Caco-2 (cell line): Measurements from ENCODE around the gene ABLIM2. TPM values are rescaled to one million over a fixed set of nuclear protein-coding genes. Genes with fewer than 3 reads are reported as not detected.

Source experiments
- BruUV-seq: library from RNA; stranded (reverse); fragments of 400-500 nt; replicated peaks from 2 replicates; lab custom pipeline; 2021; lab: Mats Ljungman, UMichigan
- CTCF ChIA-PET: fragments of 300-600 bp; sonication (Branson Sonifier 250); formaldehyde crosslinking; loops from one replicate; lab custom pipeline; 2022; ENCODE audit warnings: antibody characterized with exemption; lab: Charles Lee
- POLR2A ChIA-PET: fragments of 300-600 bp; sonication (Branson Sonifier 250); formaldehyde crosslinking; loops from one replicate; lab custom pipeline; 2022; ENCODE audit warnings: antibody characterized with exemption; lab: Charles Lee
- DNase-seq, 2 experiments: peaks; one replicate each; pipeline versions ENCODE4 v3.0.0 to v3.0.0-alpha.2; 2020 to 2022
- H3K27me3 ChIP-seq: replicated peaks from 2 replicates; pipeline ENCODE4 v1.6.0; 2011; ENCODE audit warnings: low read length; ENCODE audit not compliant: control insufficient read depth, insufficient read depth
- H3K36me3 ChIP-seq: 2 replicates; pipeline ENCODE4 v1.5.1; 2011; ENCODE audit warnings: low read length; ENCODE audit not compliant: control insufficient read depth, insufficient read depth
- H3K4me1 ChIP-seq: fragments of 250-450 bp; sonication (Bioruptor Pico); 2 replicates; pipeline ENCODE4 v1.5.1; 2020; ENCODE audit warnings: mild to moderate bottlenecking
- H3K4me3 ChIP-seq: 2 replicates; pipeline ENCODE4 v1.5.1; 2011; ENCODE audit warnings: low read depth, mild to moderate bottlenecking, control low read depth, low read length
- H3K9me3 ChIP-seq: fragments of 250-450 bp; sonication (Bioruptor Pico); 2 replicates; pipeline ENCODE4 v1.5.1; 2020; ENCODE audit warnings: mild to moderate bottlenecking, moderate library complexity
- H3K27ac Mint-ChIP-seq: one replicate; pipeline ENCODE4 v1.8.0; 2022; ENCODE audit warnings: mixed read lengths; ENCODE audit not compliant: unreplicated experiment
- H3K27me3 Mint-ChIP-seq: one replicate; pipeline ENCODE4 v1.8.0; 2022; ENCODE audit warnings: mixed read lengths; ENCODE audit not compliant: insufficient read depth, unreplicated experiment
- H3K36me3 Mint-ChIP-seq: one replicate; pipeline ENCODE4 v1.8.0; 2022; ENCODE audit warnings: mild to moderate bottlenecking, mixed read lengths; ENCODE audit not compliant: insufficient read depth, unreplicated experiment
- H3K4me1 Mint-ChIP-seq: one replicate; pipeline ENCODE4 v1.8.0; 2022; ENCODE audit warnings: low read depth, mixed read lengths; ENCODE audit not compliant: unreplicated experiment
- H3K4me3 Mint-ChIP-seq: one replicate; pipeline ENCODE4 v1.8.0; 2022; ENCODE audit warnings: mild to moderate bottlenecking, moderate library complexity, mixed read lengths; ENCODE audit not compliant: unreplicated experiment
- H3K9me3 Mint-ChIP-seq: one replicate; pipeline ENCODE4 v1.8.0; 2022; ENCODE audit warnings: mixed read lengths; ENCODE audit not compliant: unreplicated experiment
- CTCF ChIP-seq, 2 experiments: fragments of 200-600 bp in 1 of 2; IDR thresholded peaks; 1 replicate in 1 of 2; 2 replicates in 1 of 2; pipeline versions ENCODE4 v1.5.1 to v1.8.0; 2011 to 2022; ENCODE audit warnings: antibody characterized with exemption in 1 of 2, control low read depth in 1 of 2, inconsistent platforms in 1 of 2, low read depth in 1 of 2, low read length in 1 of 2, mild to moderate bottlenecking in 1 of 2, moderate library complexity in 1 of 2; ENCODE audit not compliant: insufficient read depth in 1 of 2, severe bottlenecking in 1 of 2, unreplicated experiment in 1 of 2
- intact Hi-C: fragments of 100-400 bp; cut with micrococcal nuclease; formaldehyde crosslinking; loops from one replicate; pipeline ENCODE4 v1.10.0; 2022; ENCODE audit not compliant: unreplicated experiment
- total RNA-seq: library from RNA; stranded (reverse); gene quantifications from 2 replicates; pipeline ENCODE4 v1.2.3, GENCODE V29; 2022

Gene ABLIM2
- total RNA-seq, 1 experiment from 2014 or later: 0.23 TPM

- no peaks in the 10 kb centered on the region for H3K27me3 ChIP-seq
- Mint-ChIP-seq H3K4me1 (no peaks in the 10 kb centered on the region), H3K9me3 (no peaks in the 10 kb centered on the region), H3K36me3 (no peaks in the 10 kb centered on the region), H3K27ac (no peak overlapping the region), H3K27me3 (peaks cover 7% of the 10 kb centered on the region), H3K4me3 (no peak overlapping the region)
- no peaks in the 10 kb centered on the region for H3K36me3 ChIP-seq
- H3K4me1 ChIP-seq: no peaks in the 10 kb centered on the region
- no TSS peak for BruUV-seq
- ChIA-PET CTCF (no interaction called here), POLR2A (no interaction called here)
- no peak for TF ChIP-seq CTCF (IDR thresholded peaks at IDR 0.05; ENCODE audit: insufficient read depth in 1 of 2, low read depth in 1 of 2, low read length in 1 of 2, severe bottlenecking in 1 of 2, unreplicated experiment in 1 of 2)
- DNase-seq: no peak
- H3K4me3 ChIP-seq: no peak overlapping the region
- H3K9me3 ChIP-seq: no peaks in the 10 kb centered on the region
- intact Hi-C loops: no loop called here
Observed at GRCh38 chr4:8071766-8072165, 86.8 kb downstream of the ABLIM2 start.

GRCh38 chr4:8070736-8071718 is 87.6 kb downstream of the ABLIM2 start:
- H3K27ac Mint-ChIP-seq: no peak overlapping the region
- peaks cover 7% of the 10 kb centered on the region for H3K27me3 Mint-ChIP-seq
- Histone ChIP-seq H3K4me1 (no peaks in the 10 kb centered on the region), H3K9me3 (no peaks in the 10 kb centered on the region), H3K27me3 (no peaks in the 10 kb centered on the region), H3K4me3 (no peak overlapping the region), H3K36me3 (no peaks in the 10 kb centered on the region)
- no peaks in the 10 kb centered on the region for H3K4me1 Mint-ChIP-seq
- H3K9me3 Mint-ChIP-seq: no peaks in the 10 kb centered on the region
- no peaks in the 10 kb centered on the region for H3K36me3 Mint-ChIP-seq
- no peak overlapping the region for H3K4me3 Mint-ChIP-seq
- ChIA-PET POLR2A (no interaction called here), CTCF (no interaction called here)
- intact Hi-C loops: no loop called here
- BruUV-seq: no TSS peak
- no peak for DNase-seq
- TF ChIP-seq CTCF (IDR thresholded peaks at IDR 0.05; ENCODE audit: insufficient read depth in 1 of 2, low read depth in 1 of 2, low read length in 1 of 2, severe bottlenecking in 1 of 2, unreplicated experiment in 1 of 2): no peak

- Mint-ChIP-seq H3K36me3 (no peaks in the 10 kb centered on the region), H3K27me3 (peaks cover 4% of the 10 kb centered on the region), H3K4me1 (no peaks in the 10 kb centered on the region), H3K27ac (no peak overlapping the region), H3K4me3 (no peak overlapping the region), H3K9me3 (peaks cover 2% of the 10 kb centered on the region)
- no TSS peak for BruUV-seq
- Histone ChIP-seq H3K27me3 (no peaks in the 10 kb centered on the region), H3K9me3 (peaks cover 4% of the 10 kb centered on the region), H3K36me3 (no peaks in the 10 kb centered on the region), H3K4me3 (no peak overlapping the region), H3K4me1 (no peaks in the 10 kb centered on the region)
- ChIA-PET POLR2A (no interaction called here), CTCF (no interaction called here)
- intact Hi-C loops: no loop called here
- TF ChIP-seq CTCF (IDR thresholded peaks at IDR 0.05; ENCODE audit: insufficient read depth in 1 of 2, low read depth in 1 of 2, low read length in 1 of 2, severe bottlenecking in 1 of 2, unreplicated experiment in 1 of 2): no peak
- DNase-seq: no peak
Observed at GRCh38 chr4:8069102-8069752, 89.4 kb downstream of the ABLIM2 start.
